A172 (cell line): ENCODE results near the gene ANKRD63. TPM values are rescaled to one million over a fixed set of nuclear protein-coding genes. Genes with fewer than 3 reads are reported as not detected.

Source experiments
- DNase-seq: peaks from one replicate; pipeline ENCODE4 v3.0.0-alpha.2; 2015; ENCODE audit warnings: low spot score
- total RNA-seq: library from RNA; depleted of rRNA; stranded (reverse); fragments of >200 nt; shearing (Covaris generic); gene quantifications from 2 replicates; pipeline ENCODE4 v1.2.3, GENCODE V29; 2014

Gene ANKRD63
- total RNA-seq, 1 experiment from 2014 or later: not detected

DNA sequence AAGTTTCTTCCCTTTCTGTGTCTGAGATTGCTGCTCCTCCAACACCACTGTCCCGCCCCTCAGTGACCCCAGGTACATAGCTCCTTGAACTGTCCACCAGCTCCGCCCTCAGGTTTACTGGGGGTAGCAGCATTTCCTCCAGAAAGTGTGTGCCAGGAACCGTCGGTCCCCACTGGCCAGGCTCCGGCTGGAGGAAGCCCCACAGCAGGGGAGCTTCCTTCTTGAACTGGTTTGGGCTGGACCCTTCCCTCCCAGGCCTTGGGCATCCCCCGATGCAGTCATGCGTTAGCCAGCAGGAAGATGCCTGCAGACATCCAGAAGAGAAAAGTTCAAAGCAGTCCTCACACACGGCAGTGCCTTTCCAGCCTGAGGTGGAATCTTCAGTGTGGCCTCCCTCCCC lies 24.3 kb downstream of the ANKRD63 start:
- DNase-seq: peak; percentile 49

- no peak for DNase-seq
Observed at GRCh38 chr15:40257656-40258450, 25.0 kb downstream of the ANKRD63 start.

DNA sequence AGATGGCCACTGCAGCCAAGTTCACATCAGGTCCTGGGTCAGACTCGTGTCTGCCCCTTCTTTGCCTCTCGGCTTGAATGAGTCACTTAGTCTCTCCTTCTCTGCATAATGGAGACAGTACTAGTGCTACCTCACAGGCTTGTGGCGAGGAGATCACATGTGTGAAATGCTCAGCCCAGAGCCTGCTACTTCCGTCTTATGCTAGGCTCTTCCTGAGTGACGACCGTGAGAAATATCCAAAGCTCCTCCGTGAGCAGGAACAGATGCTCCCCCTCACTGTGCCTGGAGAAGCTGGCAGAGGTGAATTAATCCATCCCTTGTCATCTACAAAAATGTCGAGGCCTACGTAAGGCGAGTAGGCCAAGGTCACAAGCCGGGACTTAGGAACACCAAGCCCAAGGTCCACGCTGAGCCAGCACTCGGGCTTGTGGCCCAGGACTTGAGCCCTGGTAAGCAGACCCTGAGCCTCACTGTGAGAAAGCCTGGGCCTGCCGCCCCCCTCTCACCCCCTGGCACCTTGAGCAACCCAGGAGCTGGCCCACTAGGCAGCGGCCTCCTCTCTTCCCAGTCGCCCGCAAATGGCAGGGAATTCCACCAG lies 26.1 kb downstream of the ANKRD63 start:
- peak; percentile 37 for DNase-seq

- DNase-seq: no peak
Observed at GRCh38 chr15:40255033-40255432, 27.8 kb downstream of the ANKRD63 start.

DNA sequence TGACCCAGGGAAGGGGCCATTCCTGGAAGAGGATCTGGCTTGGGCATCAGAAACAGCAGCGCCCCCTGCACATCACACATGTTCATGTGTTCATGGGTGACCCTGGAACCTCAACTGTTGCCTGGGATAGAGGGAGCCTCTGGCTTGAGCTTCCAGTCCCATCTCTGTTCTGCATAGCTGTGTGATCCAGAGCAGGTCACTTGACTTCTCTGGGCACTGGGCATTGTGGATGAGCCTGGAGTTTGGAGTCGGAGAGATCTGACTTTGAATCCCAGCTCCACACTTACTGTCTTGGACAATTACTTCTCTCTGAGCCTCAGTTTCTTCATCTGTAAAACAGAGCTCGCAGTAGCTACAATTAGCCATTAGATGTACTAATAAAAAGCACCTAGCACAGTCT lies 28.4 kb downstream of the ANKRD63 start:
- no peak for DNase-seq

DNA sequence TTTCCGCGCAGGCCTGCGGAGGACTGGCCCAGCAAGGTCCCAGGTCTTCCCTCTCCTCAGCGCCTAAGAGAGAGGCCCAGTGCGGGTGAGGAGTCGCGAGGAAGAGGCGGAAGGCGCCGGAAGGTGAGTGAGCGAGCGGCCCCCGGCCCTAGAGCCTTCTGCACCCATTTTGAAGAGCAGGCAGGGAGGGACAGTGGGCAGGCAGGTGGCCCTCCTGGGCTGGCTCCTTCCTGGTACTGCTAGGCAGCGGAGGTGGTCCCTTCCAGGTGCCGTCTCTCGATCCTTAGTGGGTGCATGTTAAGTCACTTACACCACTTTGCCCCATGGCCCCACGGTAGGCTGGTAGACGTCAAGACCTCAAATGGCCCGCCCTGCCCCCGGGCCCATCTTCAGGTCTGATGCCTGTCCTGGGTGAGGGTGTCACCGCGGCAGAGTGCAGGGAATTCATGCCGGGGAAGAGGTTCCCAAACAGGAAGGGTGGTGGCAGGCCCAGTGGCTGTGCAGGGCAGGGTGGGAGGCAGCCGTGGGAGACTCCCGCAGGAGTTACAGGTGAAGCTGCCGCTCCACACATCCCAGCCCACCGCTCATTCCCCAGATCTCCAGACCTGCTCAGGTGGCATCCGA lies 29.6 kb downstream of the ANKRD63 start:
- no peak for DNase-seq

DNA sequence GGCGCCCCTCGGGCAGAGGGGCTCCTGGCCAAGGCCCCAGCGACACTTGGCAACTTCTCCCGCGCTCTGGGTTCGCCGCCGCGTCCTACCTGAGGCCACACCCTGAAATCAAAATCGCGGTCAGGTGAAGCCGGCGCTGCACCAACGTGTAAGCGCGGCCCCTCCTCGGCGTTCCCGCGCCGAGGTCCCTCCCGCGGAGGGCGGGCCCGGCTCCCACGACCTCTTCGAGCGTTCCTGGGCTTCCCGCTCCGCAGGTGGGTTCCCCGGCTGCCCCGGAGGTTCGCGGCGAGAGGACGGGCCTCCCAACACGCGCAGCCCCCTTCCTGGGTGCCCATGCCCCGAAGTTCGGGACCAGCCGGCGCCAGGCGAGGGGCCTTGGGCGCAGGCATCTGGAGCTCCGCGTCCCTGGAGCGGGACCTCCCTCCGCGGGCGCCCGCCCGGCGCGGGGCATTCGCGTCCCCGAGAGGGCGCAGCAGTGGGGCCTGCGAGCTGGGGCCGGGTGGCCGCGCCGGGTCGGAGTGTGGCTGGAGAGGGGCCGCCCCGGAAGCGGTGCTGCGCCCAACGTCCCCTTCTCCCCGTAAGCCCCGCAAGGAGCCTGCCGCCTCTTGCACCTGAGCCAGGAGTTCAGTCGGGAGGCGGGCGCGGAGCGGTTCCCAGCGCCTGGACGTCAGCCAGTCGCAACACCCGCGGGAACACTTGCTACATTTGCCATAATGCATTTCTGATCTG lies 30.3 kb downstream of the ANKRD63 start:
- DNase-seq: no peak

DNA sequence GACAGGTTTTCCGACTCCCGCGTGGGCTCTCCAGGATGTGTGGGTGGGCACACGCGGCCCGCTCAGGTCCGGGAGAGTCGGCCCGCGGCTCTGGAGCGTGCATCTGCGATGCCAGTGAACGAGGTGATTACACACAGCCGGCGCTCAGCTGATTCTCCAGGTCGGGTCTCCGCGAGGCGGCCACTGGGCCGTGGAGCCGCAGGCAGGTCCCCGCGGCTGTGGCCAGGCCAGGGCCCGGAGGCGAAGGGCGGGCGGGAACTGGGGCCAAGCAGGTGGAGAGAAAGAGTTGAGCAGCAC lies 30.8 kb downstream of the ANKRD63 start:
- no peak for DNase-seq

- no peak for DNase-seq
Observed at GRCh38 chr15:40251486-40252140, 31.3 kb downstream of the ANKRD63 start.

- no peak for DNase-seq
Observed at GRCh38 chr15:40250771-40251483, 31.9 kb downstream of the ANKRD63 start.

DNA sequence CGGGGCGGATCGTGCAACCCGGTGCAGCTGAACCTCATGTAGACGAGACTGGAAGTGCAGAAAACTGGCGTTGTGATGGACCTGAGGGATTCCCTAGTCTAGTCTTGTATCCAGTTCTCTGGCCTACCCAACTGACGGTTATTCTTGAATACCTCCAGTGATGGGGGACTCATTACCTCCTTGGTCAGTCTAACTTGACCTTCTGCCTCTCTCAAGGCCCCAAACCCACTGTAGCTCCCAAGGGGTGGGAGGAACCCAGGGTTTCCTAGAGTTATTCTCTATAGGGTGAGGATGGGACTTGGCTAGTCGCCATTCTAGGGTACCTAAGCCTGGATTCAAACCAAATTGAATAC lies 32.6 kb downstream of the ANKRD63 start:
- DNase-seq: no peak

- DNase-seq: peak; percentile 68
Observed at GRCh38 chr15:40249477-40250303, 33.2 kb downstream of the ANKRD63 start.

DNA sequence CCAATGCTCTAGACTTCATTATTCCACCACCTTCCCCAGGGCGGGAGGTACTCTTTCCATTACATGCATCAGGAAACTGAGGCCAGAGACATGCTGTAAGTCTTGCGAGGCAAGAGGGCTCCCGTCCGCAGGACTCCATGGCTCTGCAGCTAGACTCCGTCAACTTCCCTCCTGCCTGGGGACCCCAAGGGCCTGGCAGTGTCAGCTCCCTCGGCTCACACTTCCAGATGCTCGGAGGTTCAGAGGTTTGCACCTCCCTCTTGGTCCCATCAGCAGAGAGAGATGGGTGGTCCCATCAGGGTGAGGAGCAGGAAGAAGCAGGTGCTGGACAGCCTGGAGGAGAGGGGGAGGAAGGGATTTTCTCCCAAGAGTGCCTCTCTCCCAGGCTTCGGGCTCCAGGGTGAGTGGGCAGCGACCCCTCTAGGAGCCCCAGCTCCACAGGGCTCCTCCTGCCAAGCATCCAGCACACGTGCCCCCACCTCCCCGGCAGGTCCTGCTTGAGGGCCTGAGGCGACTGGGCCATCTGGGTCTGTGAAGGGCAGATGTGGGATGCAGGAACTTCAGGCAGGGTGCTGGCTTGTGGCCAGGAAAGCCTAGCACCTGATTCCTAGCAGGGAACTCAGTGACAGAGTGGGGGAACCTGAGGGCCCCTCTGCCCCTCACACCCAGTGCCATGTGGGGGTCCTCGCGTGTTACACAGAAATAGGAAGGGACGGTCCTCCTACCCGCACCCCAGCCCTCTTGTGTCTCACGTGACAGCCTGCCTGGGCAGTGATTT lies 34.7 kb downstream of the ANKRD63 start:
- DNase-seq: no peak

GRCh38 chr15:40247406-40247971 lies 35.4 kb downstream of the ANKRD63 start:
- no peak for DNase-seq

- DNase-seq: no peak
Observed at GRCh38 chr15:40246496-40247280, 36.2 kb downstream of the ANKRD63 start.

DNA sequence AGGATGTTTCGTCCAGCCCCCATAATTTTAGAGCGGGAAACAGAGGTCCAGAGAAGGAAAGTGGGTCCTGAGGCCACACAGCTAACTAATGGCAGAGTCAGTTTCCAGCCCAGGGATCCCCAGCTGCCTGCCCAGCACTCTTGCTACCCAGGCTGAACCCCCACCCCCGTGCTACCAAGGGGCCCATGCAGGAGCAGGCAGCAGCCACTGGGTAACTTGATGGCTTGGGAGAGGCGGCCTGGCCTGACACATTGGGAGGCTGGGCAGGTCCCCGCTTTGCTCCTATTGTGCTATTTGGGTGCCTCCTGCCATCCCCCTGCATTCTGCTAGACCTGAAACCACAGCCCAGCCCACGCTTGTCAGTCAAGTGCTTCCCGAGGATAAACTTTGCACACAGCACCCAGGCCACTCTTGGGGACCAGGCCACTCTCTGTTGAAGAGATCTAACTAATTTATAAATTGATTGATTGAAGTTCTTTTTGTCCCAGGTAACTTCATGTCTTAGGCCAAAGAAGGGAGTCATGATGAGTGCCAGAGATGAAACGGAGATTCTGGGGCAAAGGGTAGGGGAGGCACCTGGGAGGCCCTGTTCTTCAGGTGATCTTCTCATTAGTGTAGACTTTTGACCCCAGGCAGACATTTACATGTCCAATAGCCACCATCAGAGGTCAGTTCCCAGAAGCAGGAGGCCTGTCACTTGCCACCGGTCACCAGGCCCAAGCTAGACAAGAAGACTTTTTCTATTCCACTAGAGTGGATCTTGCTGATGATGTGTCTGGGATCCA lies 37.0 kb downstream of the ANKRD63 start:
- DNase-seq: no peak

DNA sequence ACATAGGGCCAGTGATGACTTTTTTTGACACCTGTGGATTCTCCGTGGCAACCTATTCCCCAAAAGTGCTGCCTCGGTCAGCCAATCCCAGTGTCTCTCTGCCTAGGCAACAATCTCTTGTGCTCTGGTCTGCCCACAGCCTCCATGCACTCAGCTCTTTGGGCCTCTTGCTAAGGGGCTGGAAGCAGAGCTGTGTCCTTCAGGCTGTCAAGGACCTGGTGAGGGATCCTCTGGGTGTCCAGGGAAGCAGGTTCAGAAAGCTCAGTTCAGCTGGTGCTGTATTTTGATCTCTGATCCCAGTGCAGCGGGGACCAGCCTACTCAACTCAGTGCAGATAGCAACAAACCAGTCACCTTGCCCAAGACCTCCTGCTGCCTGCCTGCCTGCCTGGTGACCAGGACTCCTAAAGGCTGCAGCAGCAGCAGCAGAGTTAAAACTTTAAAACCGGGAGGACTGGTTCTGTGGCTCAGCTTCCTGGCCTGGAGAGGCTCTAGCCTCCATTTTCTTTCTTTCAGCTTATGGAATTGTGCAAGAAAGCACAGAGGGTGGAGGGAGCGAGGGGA lies 37.8 kb downstream of the ANKRD63 start:
- no peak for DNase-seq
